HepG2 (cell line): ENCODE data around the gene DAPK1. TPM values are rescaled to one million over a fixed set of nuclear protein-coding genes. Genes with fewer than 3 reads are reported as not detected.

Experiments
- CCDC6 ChIP-seq: sonication (generic); formaldehyde crosslinking; IDR thresholded peaks from 2 replicates; pipeline ENCODE4 v1.8.1; 2022; ENCODE audit warnings: mild to moderate bottlenecking, missing genetic modification reagents, moderate library complexity
- GATA4 ChIP-seq: sonication (generic); IDR thresholded peaks from 2 replicates; pipeline ENCODE4 v1.6.1; 2016; ENCODE audit warnings: antibody characterized with exemption, low read depth, borderline replicate concordance
- HNRNPLL ChIP-seq: fragments of 200-400 bp; formaldehyde crosslinking; IDR thresholded peaks from 2 replicates; pipeline ENCODE4 v1.6.1; 2017; ENCODE audit warnings: mild to moderate bottlenecking, low read depth, low read length; ENCODE audit not compliant: poor library complexity, severe bottlenecking
- KDM5B ChIP-seq: sonication (generic); formaldehyde crosslinking; IDR thresholded peaks from 2 replicates; pipeline ENCODE4 v1.4.0; 2020; ENCODE audit warnings: missing genetic modification reagents, mild to moderate bottlenecking, borderline replicate concordance
- KLF15 ChIP-seq: sonication (generic); formaldehyde crosslinking; IDR thresholded peaks from 2 replicates; pipeline ENCODE4 v1.8.1; 2023; ENCODE audit warnings: borderline replicate concordance, mild to moderate bottlenecking, inconsistent platforms, missing genetic modification reagents, mixed read lengths
- MBNL3 ChIP-seq: fragments of 250-450 bp; sonication (Bioruptor Pico); conservative IDR thresholded peaks from 2 replicates; pipeline ENCODE4 v1.8.0; 2022; ENCODE audit warnings: mild to moderate bottlenecking, inconsistent platforms
- MIER2 ChIP-seq: IDR thresholded peaks from 2 replicates; pipeline ENCODE4 v1.6.1; 2016; ENCODE audit warnings: missing biosample characterization, missing genetic modification reagents
- PAWR ChIP-seq: sonication (generic); formaldehyde crosslinking; IDR thresholded peaks from 2 replicates; pipeline ENCODE4 v1.4.0; 2020; ENCODE audit warnings: missing genetic modification reagents, mild to moderate bottlenecking, borderline replicate concordance
- PHF8 ChIP-seq: sonication (generic); formaldehyde crosslinking; IDR thresholded peaks from 2 replicates; pipeline ENCODE4 v1.5.0; 2020; ENCODE audit warnings: missing genetic modification reagents
- RORA ChIP-seq: sonication (generic); formaldehyde crosslinking; IDR thresholded peaks from 2 replicates; pipeline ENCODE4 v1.5.0; 2020; ENCODE audit warnings: mild to moderate bottlenecking, missing genetic modification reagents, moderate library complexity
- YY1 ChIP-seq: IDR thresholded peaks from 2 replicates; pipeline ENCODE4 v1.6.1; 2011; ENCODE audit warnings: low read length, low read depth, moderate library complexity, mild to moderate bottlenecking; ENCODE audit not compliant: insufficient read depth, insufficient replicate concordance
- ZBTB8A ChIP-seq: sonication (generic); formaldehyde crosslinking; IDR thresholded peaks from 2 replicates; pipeline ENCODE4 v1.4.0; 2020; ENCODE audit warnings: mild to moderate bottlenecking, low read depth, missing genetic modification reagents, borderline replicate concordance
- ZNF12 ChIP-seq: sonication (generic); formaldehyde crosslinking; IDR thresholded peaks from 2 replicates; pipeline ENCODE4 v1.5.0; 2020; ENCODE audit warnings: missing genetic modification reagents
- ZNF264 ChIP-seq: sonication (generic); formaldehyde crosslinking; IDR thresholded peaks from 2 replicates; pipeline ENCODE4 v1.4.0; 2020; ENCODE audit warnings: missing genetic modification reagents
- ZNF441 ChIP-seq: sonication (generic); formaldehyde crosslinking; IDR thresholded peaks from 2 replicates; pipeline ENCODE4 v1.7.0; 2021; ENCODE audit warnings: missing genetic modification reagents, borderline replicate concordance
- ZNF564 ChIP-seq: sonication (generic); formaldehyde crosslinking; IDR thresholded peaks from 2 replicates; pipeline ENCODE4 v1.8.1; 2023; ENCODE audit warnings: mild to moderate bottlenecking, missing genetic modification reagents
- ZNF605 ChIP-seq: sonication (generic); formaldehyde crosslinking; IDR thresholded peaks from 2 replicates; pipeline ENCODE4 v1.8.0; 2022; ENCODE audit warnings: mild to moderate bottlenecking, missing genetic modification reagents
- ZNF75D ChIP-seq: sonication (generic); formaldehyde crosslinking; IDR thresholded peaks from 2 replicates; pipeline ENCODE4 v1.8.1; 2023; ENCODE audit warnings: missing genetic modification reagents, mild to moderate bottlenecking, borderline replicate concordance
- ZNF878 ChIP-seq: sonication (generic); formaldehyde crosslinking; IDR thresholded peaks from 2 replicates; pipeline ENCODE4 v1.8.1; 2023; ENCODE audit warnings: mild to moderate bottlenecking, missing genetic modification reagents, moderate library complexity
- polyA plus RNA-seq, 8 experiments: library from polyadenylated mRNA; depleted of rRNA in 3 of 8; stranded (reverse) in 7 of 8; unstranded in 1 of 8; fragments of >200 nt; fragmentation: Illumina TruSeq in 4 of 8; extraction: Trizol in 4 of 8; gene quantifications; 2 replicates each; pipeline versions ENCODE4 v1.2.1 to v1.2.3, GENCODE V29; 2011 to 2016; ENCODE audit warnings: low read depth in 4 of 8, missing spikeins in 1 of 8, mixed read lengths in 1 of 8; ENCODE audit not compliant: insufficient read depth in 1 of 8
- total RNA-seq, 5 experiments: library from RNA; depleted of rRNA; stranded (reverse); fragments of >200 nt; fragmentation: Illumina TruSeq; extraction: Trizol; gene quantifications; 2 replicates each; pipeline ENCODE4 v1.2.3, GENCODE V29; 2016; ENCODE audit warnings: low read depth in 1 of 5
- TF ChIP-seq, protein P1 (sequence below): IDR thresholded peaks from 2 replicates; pipeline ENCODE4 v1.4.0; 2020; ENCODE audit warnings: mild to moderate bottlenecking, missing genetic modification reagents
- TF ChIP-seq, protein P2 (sequence below): sonication (generic); formaldehyde crosslinking; IDR thresholded peaks from 2 replicates; pipeline ENCODE4 v1.4.0; 2020; ENCODE audit warnings: mild to moderate bottlenecking, missing genetic modification reagents
- TF ChIP-seq, protein P3 (sequence below): sonication (generic); formaldehyde crosslinking; IDR thresholded peaks from 2 replicates; pipeline ENCODE4 v1.4.0; 2020; ENCODE audit warnings: missing genetic modification reagents
- TF ChIP-seq, protein P4 (sequence below): sonication (generic); formaldehyde crosslinking; IDR thresholded peaks from 2 replicates; pipeline ENCODE4 v1.8.1; 2023; ENCODE audit warnings: mild to moderate bottlenecking, missing genetic modification reagents

The DAPK1 gene
- total and polyA plus RNA-seq, 2 of the 13 experiments (the other 11 are each of a cell fraction or from before 2014, with no cell fraction given), result 35.7 to 35.9 TPM

DNA sequence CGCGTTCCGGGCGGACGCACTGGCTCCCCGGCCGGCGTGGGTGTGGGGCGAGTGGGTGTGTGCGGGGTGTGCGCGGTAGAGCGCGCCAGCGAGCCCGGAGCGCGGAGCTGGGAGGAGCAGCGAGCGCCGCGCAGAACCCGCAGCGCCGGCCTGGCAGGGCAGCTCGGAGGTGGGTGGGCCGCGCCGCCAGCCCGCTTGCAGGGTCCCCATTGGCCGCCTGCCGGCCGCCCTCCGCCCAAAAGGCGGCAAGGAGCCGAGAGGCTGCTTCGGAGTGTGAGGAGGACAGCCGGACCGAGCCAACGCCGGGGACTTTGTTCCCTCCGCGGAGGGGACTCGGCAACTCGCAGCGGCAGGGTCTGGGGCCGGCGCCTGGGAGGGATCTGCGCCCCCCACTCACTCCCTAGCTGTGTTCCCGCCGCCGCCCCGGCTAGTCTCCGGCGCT, at the start of gene DAPK1 (continued):
- TF ChIP-seq, protein P1, sequence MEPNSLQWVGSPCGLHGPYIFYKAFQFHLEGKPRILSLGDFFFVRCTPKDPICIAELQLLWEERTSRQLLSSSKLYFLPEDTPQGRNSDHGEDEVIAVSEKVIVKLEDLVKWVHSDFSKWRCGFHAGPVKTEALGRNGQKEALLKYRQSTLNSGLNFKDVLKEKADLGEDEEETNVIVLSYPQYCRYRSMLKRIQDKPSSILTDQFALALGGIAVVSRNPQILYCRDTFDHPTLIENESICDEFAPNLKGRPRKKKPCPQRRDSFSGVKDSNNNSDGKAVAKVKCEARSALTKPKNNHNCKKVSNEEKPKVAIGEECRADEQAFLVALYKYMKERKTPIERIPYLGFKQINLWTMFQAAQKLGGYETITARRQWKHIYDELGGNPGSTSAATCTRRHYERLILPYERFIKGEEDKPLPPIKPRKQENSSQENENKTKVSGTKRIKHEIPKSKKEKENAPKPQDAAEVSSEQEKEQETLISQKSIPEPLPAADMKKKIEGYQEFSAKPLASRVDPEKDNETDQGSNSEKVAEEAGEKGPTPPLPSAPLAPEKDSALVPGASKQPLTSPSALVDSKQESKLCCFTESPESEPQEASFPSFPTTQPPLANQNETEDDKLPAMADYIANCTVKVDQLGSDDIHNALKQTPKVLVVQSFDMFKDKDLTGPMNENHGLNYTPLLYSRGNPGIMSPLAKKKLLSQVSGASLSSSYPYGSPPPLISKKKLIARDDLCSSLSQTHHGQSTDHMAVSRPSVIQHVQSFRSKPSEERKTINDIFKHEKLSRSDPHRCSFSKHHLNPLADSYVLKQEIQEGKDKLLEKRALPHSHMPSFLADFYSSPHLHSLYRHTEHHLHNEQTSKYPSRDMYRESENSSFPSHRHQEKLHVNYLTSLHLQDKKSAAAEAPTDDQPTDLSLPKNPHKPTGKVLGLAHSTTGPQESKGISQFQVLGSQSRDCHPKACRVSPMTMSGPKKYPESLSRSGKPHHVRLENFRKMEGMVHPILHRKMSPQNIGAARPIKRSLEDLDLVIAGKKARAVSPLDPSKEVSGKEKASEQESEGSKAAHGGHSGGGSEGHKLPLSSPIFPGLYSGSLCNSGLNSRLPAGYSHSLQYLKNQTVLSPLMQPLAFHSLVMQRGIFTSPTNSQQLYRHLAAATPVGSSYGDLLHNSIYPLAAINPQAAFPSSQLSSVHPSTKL (CRISPR knock-in tag), result peak; percentile 37; the same call in 1 of the 2 replicates
- TF ChIP-seq ZNF441 (CRISPR knock-in tag), result no peak
- TF ChIP-seq ZNF12 (CRISPR knock-in tag), result no peak
- no peak for TF ChIP-seq YY1
- no peak for TF ChIP-seq ZNF75D (CRISPR knock-in tag)
- no peak for TF ChIP-seq RORA (CRISPR knock-in tag)
- TF ChIP-seq PAWR (CRISPR knock-in tag), result no peak
- TF ChIP-seq, protein P2, sequence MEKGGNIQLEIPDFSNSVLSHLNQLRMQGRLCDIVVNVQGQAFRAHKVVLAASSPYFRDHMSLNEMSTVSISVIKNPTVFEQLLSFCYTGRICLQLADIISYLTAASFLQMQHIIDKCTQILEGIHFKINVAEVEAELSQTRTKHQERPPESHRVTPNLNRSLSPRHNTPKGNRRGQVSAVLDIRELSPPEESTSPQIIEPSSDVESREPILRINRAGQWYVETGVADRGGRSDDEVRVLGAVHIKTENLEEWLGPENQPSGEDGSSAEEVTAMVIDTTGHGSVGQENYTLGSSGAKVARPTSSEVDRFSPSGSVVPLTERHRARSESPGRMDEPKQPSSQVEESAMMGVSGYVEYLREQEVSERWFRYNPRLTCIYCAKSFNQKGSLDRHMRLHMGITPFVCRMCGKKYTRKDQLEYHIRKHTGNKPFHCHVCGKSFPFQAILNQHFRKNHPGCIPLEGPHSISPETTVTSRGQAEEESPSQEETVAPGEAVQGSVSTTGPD (CRISPR knock-in tag), result no peak
- TF ChIP-seq GATA4, result no peak
- TF ChIP-seq PHF8, result peak; percentile 55
- TF ChIP-seq ZNF264 (CRISPR knock-in tag), result no peak
- TF ChIP-seq, protein P3, sequence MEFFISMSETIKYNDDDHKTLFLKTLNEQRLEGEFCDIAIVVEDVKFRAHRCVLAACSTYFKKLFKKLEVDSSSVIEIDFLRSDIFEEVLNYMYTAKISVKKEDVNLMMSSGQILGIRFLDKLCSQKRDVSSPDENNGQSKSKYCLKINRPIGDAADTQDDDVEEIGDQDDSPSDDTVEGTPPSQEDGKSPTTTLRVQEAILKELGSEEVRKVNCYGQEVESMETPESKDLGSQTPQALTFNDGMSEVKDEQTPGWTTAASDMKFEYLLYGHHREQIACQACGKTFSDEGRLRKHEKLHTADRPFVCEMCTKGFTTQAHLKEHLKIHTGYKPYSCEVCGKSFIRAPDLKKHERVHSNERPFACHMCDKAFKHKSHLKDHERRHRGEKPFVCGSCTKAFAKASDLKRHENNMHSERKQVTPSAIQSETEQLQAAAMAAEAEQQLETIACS (CRISPR knock-in tag), result 0 out of 2 replicates have a peak, but pooled peaks have one; percentile 27
- TF ChIP-seq ZNF878 (CRISPR knock-in tag), result peak; percentile 57; the same call in 1 of the 2 replicates
- TF ChIP-seq ZNF564 (CRISPR knock-in tag), result no peak
- peak; percentile 48; the same call in 1 of the 2 replicates for TF ChIP-seq KDM5B (CRISPR knock-in tag)
- TF ChIP-seq MBNL3 (CRISPR knock-in tag), result no peak
- TF ChIP-seq ZBTB8A, result no peak
- TF ChIP-seq, protein P4, sequence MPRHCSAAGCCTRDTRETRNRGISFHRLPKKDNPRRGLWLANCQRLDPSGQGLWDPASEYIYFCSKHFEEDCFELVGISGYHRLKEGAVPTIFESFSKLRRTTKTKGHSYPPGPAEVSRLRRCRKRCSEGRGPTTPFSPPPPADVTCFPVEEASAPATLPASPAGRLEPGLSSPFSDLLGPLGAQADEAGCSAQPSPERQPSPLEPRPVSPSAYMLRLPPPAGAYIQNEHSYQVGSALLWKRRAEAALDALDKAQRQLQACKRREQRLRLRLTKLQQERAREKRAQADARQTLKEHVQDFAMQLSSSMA, result no peak
- TF ChIP-seq KLF15, result peak; percentile 80; the same call in 1 of the 2 replicates
- no peak for TF ChIP-seq MIER2
- TF ChIP-seq HNRNPLL, result peak; percentile 78
- TF ChIP-seq ZNF605, result no peak
- TF ChIP-seq CCDC6, result peak; percentile 46; the same call in 1 of the 2 replicates
